NT2/D1 (cell line): ENCODE results near the gene PCYT1A.

ENCODE experiments used
- SUZ12 ChIP-seq: IDR thresholded peaks from 2 replicates; pipeline ENCODE4 v1.6.1; 2011; ENCODE audit not compliant: insufficient read length, insufficient read depth; ENCODE audit errors: extremely low read depth
- YY1 ChIP-seq: IDR thresholded peaks from 2 replicates; pipeline ENCODE4 v1.6.1; 2011; ENCODE audit not compliant: insufficient read length, insufficient read depth
- ZNF274 ChIP-seq: IDR thresholded peaks from 2 replicates; pipeline ENCODE4 v1.6.1; 2011; ENCODE audit warnings: mild to moderate bottlenecking, low read depth, low read length

- TF ChIP-seq YY1 (no peak), ZNF274 (no peak), SUZ12 (no peak)
Measured at GRCh38 chr3:196236223-196236622, 51.3 kb downstream of the PCYT1A start.
